Liver (tissue), 3 donors: Measurements from ENCODE around the gene BCL2L11.

Experiments used
- ATF3 ChIP-seq: IDR thresholded peaks from 2 replicates; pipeline ENCODE4 v1.6.1; 2016; ENCODE audit warnings: antibody characterized with exemption
- CTCF ChIP-seq: fragments of 150-350 bp; IDR thresholded peaks from 2 replicates; pipeline ENCODE4 v1.5.1; 2017; ENCODE audit warnings: improper control_type of control experiment, low read depth, low read length; ENCODE audit not compliant: missing input control
- GABPA ChIP-seq, 2 donors: IDR thresholded peaks in 1 of 2; conservative IDR thresholded peaks in 1 of 2; 2 replicates each; pipeline ENCODE4 v1.6.1; 2016; ENCODE audit warnings: antibody characterized with exemption in 2 of 2, mild to moderate bottlenecking in 1 of 2, moderate library complexity in 1 of 2
- RXRA ChIP-seq, 2 donors: IDR thresholded peaks; 2 replicates each; pipeline ENCODE4 v1.6.1; 2017 to 2018; ENCODE audit warnings: antibody characterized with exemption in 2 of 2, mild to moderate bottlenecking in 1 of 2
- TAF1 ChIP-seq: conservative IDR thresholded peaks from 2 replicates; pipeline ENCODE4 v1.6.1; 2016; ENCODE audit warnings: antibody characterized with exemption, mild to moderate bottlenecking
- donor health status: healthy.
- donor health status: healthy.

GRCh38 chr2:111143107-111143842 lies 22.6 kb downstream of the BCL2L11 start:
- TF ChIP-seq CTCF (no peak), TAF1 (no peak), ATF3 (no peak), GABPA (IDR thresholded peaks at IDR 0.05 in 1 of 2, conservative IDR thresholded peaks at IDR 0.05 in 1 of 2) (no peak), RXRA (IDR thresholded peaks at IDR 0.05) (no peak)
